ENCODE results near the gene PDCD6IP.

GRCh38 chr3:33889394-33890039, 91.1 kb downstream of the PDCD6IP start:
- TF ChIP-seq EZH2phosphoT487 (IDR thresholded peaks at IDR 0.05; ENCODE audit: low read length) (no peak), EZH2 (optimal IDR thresholded peaks at IDR 0.05; ENCODE audit: low read depth, low read length) (no peak)
- TF ChIP-seq, protein P1, sequence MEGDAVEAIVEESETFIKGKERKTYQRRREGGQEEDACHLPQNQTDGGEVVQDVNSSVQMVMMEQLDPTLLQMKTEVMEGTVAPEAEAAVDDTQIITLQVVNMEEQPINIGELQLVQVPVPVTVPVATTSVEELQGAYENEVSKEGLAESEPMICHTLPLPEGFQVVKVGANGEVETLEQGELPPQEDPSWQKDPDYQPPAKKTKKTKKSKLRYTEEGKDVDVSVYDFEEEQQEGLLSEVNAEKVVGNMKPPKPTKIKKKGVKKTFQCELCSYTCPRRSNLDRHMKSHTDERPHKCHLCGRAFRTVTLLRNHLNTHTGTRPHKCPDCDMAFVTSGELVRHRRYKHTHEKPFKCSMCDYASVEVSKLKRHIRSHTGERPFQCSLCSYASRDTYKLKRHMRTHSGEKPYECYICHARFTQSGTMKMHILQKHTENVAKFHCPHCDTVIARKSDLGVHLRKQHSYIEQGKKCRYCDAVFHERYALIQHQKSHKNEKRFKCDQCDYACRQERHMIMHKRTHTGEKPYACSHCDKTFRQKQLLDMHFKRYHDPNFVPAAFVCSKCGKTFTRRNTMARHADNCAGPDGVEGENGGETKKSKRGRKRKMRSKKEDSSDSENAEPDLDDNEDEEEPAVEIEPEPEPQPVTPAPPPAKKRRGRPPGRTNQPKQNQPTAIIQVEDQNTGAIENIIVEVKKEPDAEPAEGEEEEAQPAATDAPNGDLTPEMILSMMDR (IDR thresholded peaks at IDR 0.05; ENCODE audit: low read length): no peak

Data from MM.1S (cell line).